Measurements from ENCODE around the gene CRB2. TPM values are rescaled to one million over a fixed set of nuclear protein-coding genes. Genes with fewer than 3 reads are reported as not detected.

CRB2 gene
- total and polyA plus RNA-seq, 2 of the 4 experiments (the other 2 are of a cell fraction): not detected

DNA sequence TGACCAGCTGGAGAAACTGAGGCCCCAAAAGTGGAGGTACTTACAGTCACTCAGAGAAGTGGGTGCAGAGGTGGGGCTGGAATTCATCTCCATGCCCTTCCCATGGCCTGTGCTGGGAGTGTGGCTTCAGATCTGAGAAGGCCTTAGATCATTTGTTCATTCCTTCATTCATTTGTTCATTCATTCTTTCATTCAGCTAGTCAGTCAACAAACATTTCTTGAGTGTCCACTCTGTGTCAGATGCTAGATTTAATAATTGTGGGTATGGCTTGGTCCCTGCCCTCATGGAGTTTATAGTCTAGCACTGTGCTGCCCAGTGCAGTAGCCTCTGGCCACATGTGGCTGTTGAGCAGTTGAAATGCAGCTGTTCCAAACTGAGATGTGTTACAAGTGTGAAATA lies 19.0 kb upstream of the CRB2 start:
- Histone ChIP-seq H3K18ac (ENCODE audit: low read depth, low read length) (no peak overlapping the region), H2BK120ac (ENCODE audit: low read depth, low read length) (no peak overlapping the region), H3K36me3 (ENCODE audit: control insufficient read depth, insufficient read depth, low read length) (no peaks in the 10 kb centered on the region), H3K4me2 (ENCODE audit: low read depth, low read length) (no peak overlapping the region), H2AK5ac (ENCODE audit: low read depth, low read length) (no peak overlapping the region), H2BK5ac (ENCODE audit: low read depth, low read length, poor library complexity, severe bottlenecking) (no peak overlapping the region), H4K20me1 (ENCODE audit: insufficient read depth, low read length) (no peaks in the 10 kb centered on the region), H3K56ac (ENCODE audit: extremely low read depth, insufficient read depth, low read length) (no peak overlapping the region), H2BK20ac (ENCODE audit: low read depth, low read length) (no peak overlapping the region), H3K14ac (replicated peaks; ENCODE audit: low read depth, low read length) (no peak overlapping the region), H3K4me3 (ENCODE audit: insufficient read depth, low read depth, low read length) (no peak overlapping the region), H3K4me1 (ENCODE audit: control insufficient read depth, insufficient read depth, low read length) (peaks cover 4% of the 10 kb centered on the region; the same call in 1 of the 2 replicates), H2AFZ (replicated peaks; ENCODE audit: low read length, poor library complexity) (no peak overlapping the region), H2AK9ac (replicated peaks; ENCODE audit: low read depth, low read length, poor library complexity) (no peak overlapping the region), H4K91ac (ENCODE audit: insufficient read depth, low read depth, low read length) (no peak overlapping the region), H3K9me1 (ENCODE audit: insufficient read depth, low read length) (no peaks in the 10 kb centered on the region), H3K79me1 (ENCODE audit: low read depth in 1 of 2, low read length in 2 of 2) (no peaks in the 10 kb centered on the region), H4K8ac (ENCODE audit: low read depth in 2 of 2, low read length in 2 of 2) (no peak overlapping the region), H3K27ac (ENCODE audit: insufficient read depth, low read length) (no peak overlapping the region), H3K9ac (ENCODE audit: low read depth, low read length) (no peak overlapping the region), H3K9me3 (ENCODE audit: control insufficient read depth, insufficient read depth, low read length) (no peaks in the 10 kb centered on the region), H4K5ac (ENCODE audit: low read depth, low read length) (no peak overlapping the region), H3K23ac (ENCODE audit: low read depth, low read length) (no peak overlapping the region), H3K27me3 (ENCODE audit: control insufficient read depth, insufficient read depth, low read length) (peaks cover 8% of the 10 kb centered on the region), H2BK15ac (ENCODE audit: low read depth, low read length) (no peak overlapping the region), H3K4ac (ENCODE audit: low read depth, low read length) (no peak overlapping the region)
- ATAC-seq (ENCODE audit: low read depth): no peak
- intact Hi-C loops (cut with micrococcal nuclease): loop anchor here (5.0 kb wide), 1 partner anchor 70 kb away; the partner anchor contains the start of gene STRBP
- CTCF ChIA-PET: no interaction called here
- POLR2A ChIA-PET (ENCODE audit: unreplicated experiment): no interaction called here
- dilution Hi-C loops (cut with HindIII; ENCODE audit: low sequenced_read_pairs, unreplicated experiment): no loop called here
- no peak for TF ChIP-seq RCOR1 (IDR thresholded peaks at IDR 0.05; ENCODE audit: insufficient replicate concordance, low read length)
- TF ChIP-seq RAD21 (IDR thresholded peaks at IDR 0.05; ENCODE audit: low read length): no peak
- TF ChIP-seq, protein P1, sequence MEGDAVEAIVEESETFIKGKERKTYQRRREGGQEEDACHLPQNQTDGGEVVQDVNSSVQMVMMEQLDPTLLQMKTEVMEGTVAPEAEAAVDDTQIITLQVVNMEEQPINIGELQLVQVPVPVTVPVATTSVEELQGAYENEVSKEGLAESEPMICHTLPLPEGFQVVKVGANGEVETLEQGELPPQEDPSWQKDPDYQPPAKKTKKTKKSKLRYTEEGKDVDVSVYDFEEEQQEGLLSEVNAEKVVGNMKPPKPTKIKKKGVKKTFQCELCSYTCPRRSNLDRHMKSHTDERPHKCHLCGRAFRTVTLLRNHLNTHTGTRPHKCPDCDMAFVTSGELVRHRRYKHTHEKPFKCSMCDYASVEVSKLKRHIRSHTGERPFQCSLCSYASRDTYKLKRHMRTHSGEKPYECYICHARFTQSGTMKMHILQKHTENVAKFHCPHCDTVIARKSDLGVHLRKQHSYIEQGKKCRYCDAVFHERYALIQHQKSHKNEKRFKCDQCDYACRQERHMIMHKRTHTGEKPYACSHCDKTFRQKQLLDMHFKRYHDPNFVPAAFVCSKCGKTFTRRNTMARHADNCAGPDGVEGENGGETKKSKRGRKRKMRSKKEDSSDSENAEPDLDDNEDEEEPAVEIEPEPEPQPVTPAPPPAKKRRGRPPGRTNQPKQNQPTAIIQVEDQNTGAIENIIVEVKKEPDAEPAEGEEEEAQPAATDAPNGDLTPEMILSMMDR (conservative IDR thresholded peaks at IDR 0.05; ENCODE audit: low read depth, low read length): no peak
- TF ChIP-seq RFX5 (IDR thresholded peaks at IDR 0.05; ENCODE audit: low read depth, low read length): no peak
- no peak for TF ChIP-seq FOS (IDR thresholded peaks at IDR 0.05; ENCODE audit: low read depth, low read length)
- no peak for TF ChIP-seq MAFK (IDR thresholded peaks at IDR 0.05; ENCODE audit: low read depth, low read length)
- TF ChIP-seq POLR2A (IDR thresholded peaks at IDR 0.05; ENCODE audit: low read depth, low read length): no peak
- no peak for TF ChIP-seq BHLHE40 (IDR thresholded peaks at IDR 0.05; ENCODE audit: low read depth, low read length)
- TF ChIP-seq MAZ (IDR thresholded peaks at IDR 0.05; ENCODE audit: borderline replicate concordance, low read depth, low read length): no peak
- TF ChIP-seq, protein P2, sequence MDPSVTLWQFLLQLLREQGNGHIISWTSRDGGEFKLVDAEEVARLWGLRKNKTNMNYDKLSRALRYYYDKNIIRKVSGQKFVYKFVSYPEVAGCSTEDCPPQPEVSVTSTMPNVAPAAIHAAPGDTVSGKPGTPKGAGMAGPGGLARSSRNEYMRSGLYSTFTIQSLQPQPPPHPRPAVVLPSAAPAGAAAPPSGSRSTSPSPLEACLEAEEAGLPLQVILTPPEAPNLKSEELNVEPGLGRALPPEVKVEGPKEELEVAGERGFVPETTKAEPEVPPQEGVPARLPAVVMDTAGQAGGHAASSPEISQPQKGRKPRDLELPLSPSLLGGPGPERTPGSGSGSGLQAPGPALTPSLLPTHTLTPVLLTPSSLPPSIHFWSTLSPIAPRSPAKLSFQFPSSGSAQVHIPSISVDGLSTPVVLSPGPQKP (IDR thresholded peaks at IDR 0.05; ENCODE audit: borderline replicate concordance, low read depth, low read length): no peak
- no peak for TF ChIP-seq MXI1 (IDR thresholded peaks at IDR 0.05; ENCODE audit: borderline replicate concordance, low read depth, low read length)
- TF ChIP-seq, protein P3, sequence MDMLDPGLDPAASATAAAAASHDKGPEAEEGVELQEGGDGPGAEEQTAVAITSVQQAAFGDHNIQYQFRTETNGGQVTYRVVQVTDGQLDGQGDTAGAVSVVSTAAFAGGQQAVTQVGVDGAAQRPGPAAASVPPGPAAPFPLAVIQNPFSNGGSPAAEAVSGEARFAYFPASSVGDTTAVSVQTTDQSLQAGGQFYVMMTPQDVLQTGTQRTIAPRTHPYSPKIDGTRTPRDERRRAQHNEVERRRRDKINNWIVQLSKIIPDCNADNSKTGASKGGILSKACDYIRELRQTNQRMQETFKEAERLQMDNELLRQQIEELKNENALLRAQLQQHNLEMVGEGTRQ (IDR thresholded peaks at IDR 0.05; ENCODE audit: low read depth, low read length): no peak
- TF ChIP-seq NFE2L2 (IDR thresholded peaks at IDR 0.05; ENCODE audit: low read depth, low read length): no peak
- no peak for TF ChIP-seq CEBPB (IDR thresholded peaks at IDR 0.05; ENCODE audit: low read depth, low read length)
- no peak for TF ChIP-seq SMC3 (IDR thresholded peaks at IDR 0.05; ENCODE audit: low read depth, low read length)
- no peak for TF ChIP-seq CHD1 (IDR thresholded peaks at IDR 0.05; ENCODE audit: low read depth, low read length)
- DNase-seq: no peak
- in situ Hi-C loops (cut with MboI; ENCODE audit: low sequenced_read_pairs): loop anchor here (25.0 kb wide), 1 partner anchor 500 kb away; the partner anchor contains the start of gene PDCL
- BruUV-seq (replicated peaks): no TSS peak

Measured in IMR-90 (cell line).